B cell (primary cell): ENCODE data around the gene CEP55. TPM values are rescaled to one million over a fixed set of nuclear protein-coding genes. Genes with fewer than 3 reads are reported as not detected.

Experiments used
- ATAC-seq: fragments of 200-7000 bp; cut with Tn5 transposase; one replicate; pipeline ENCODE4 v1.10.0; 2021; ENCODE audit warnings: low read depth, mild to moderate bottlenecking, moderate number of reproducible peaks, moderate library complexity
- CTCF ChIA-PET: fragments of 350-600 bp; sonication (Branson Sonifier 250); formaldehyde crosslinking; loops from one replicate; lab custom pipeline; 2021; ENCODE audit warnings: antibody characterized with exemption, inconsistent platforms; lab: Charles Lee
- POLR2A ChIA-PET: fragments of 350-600 bp; sonication (Branson Sonifier 250); formaldehyde crosslinking; loops from one replicate; lab custom pipeline; 2021; ENCODE audit warnings: antibody characterized with exemption; lab: Charles Lee
- DNase-seq: peaks from one replicate; pipeline ENCODE4 v3.0.0; 2013
- H2AFZ ChIP-seq: 2 replicates; pipeline ENCODE4 v1.6.1; 2012; ENCODE audit warnings: mild to moderate bottlenecking, low read depth, low read length; ENCODE audit not compliant: insufficient read depth, poor library complexity, severe bottlenecking
- H3K27ac ChIP-seq, 2 donors: 1 replicate in 1 of 2; 2 replicates in 1 of 2; pipeline ENCODE4 v1.5.1; 2012 to 2013; ENCODE audit warnings: low read length in 2 of 2, mild to moderate bottlenecking in 2 of 2, moderate library complexity in 1 of 2
- H3K27me3 ChIP-seq, 4 experiments: fragments of 200-600 bp in 1 of 4; sonication (generic) in 1 of 4; replicated peaks in 1 of 4; 1 replicate in 2 of 4; 2 replicates in 2 of 4; pipeline versions ENCODE4 v1.6.1 to v1.7.0; 2013 to 2016; ENCODE audit warnings: low read length in 3 of 4, mild to moderate bottlenecking in 2 of 4, mixed read lengths in 1 of 4, moderate library complexity in 1 of 4; ENCODE audit not compliant: insufficient read depth in 4 of 4, control insufficient read depth in 3 of 4; ENCODE audit errors: control extremely low read depth in 1 of 4
- H3K36me3 ChIP-seq, 2 experiments: replicated peaks in 1 of 2; 1 replicate in 1 of 2; 2 replicates in 1 of 2; pipeline versions ENCODE4 v1.6.1 to v1.7.1; 2013; ENCODE audit warnings: low read length in 1 of 2; ENCODE audit not compliant: insufficient read depth in 2 of 2, control insufficient read depth in 1 of 2; ENCODE audit errors: control extremely low read depth in 1 of 2, extremely low read depth in 1 of 2
- H3K4me1 ChIP-seq, 2 donors: fragments of 200-600 bp in 1 of 2; sonication (generic) in 1 of 2; 1 replicate in 1 of 2; 2 replicates in 1 of 2; pipeline versions ENCODE4 v1.5.1 to v1.6.1; 2013 to 2017; ENCODE audit warnings: low read length in 2 of 2; ENCODE audit not compliant: control insufficient read depth in 2 of 2, insufficient read depth in 2 of 2
- H3K4me2 ChIP-seq: replicated peaks from 2 replicates; pipeline ENCODE3; 2012; ENCODE audit warnings: mild to moderate bottlenecking, low read depth, low read length; ENCODE audit not compliant: poor library complexity, severe bottlenecking
- H3K4me3 ChIP-seq, 5 experiments: fragments of 200-600 bp in 1 of 5; sonication (generic) in 1 of 5; 1 replicate in 3 of 5; 2 replicates in 2 of 5; pipeline versions ENCODE4 v1.5.1 to v1.7.0; 2011 to 2016; ENCODE audit warnings: low read length in 4 of 5, mild to moderate bottlenecking in 4 of 5, low read depth in 2 of 5, control low read depth in 1 of 5, moderate library complexity in 1 of 5; ENCODE audit not compliant: insufficient read depth in 1 of 5; ENCODE audit errors: control extremely low read depth in 1 of 5, extremely low read depth in 1 of 5
- H3K79me2 ChIP-seq: fragments of 200-600 bp; sonication (generic); one replicate; pipeline ENCODE4 v1.6.0; 2016; ENCODE audit warnings: low read length; ENCODE audit not compliant: control insufficient read depth, insufficient read depth
- H3K9ac ChIP-seq: fragments of 200-600 bp; sonication (generic); 2 replicates; pipeline ENCODE4 v1.6.1; 2017; ENCODE audit warnings: mild to moderate bottlenecking, low read length, moderate library complexity
- H3K9me3 ChIP-seq, 3 donors: one replicate each; pipeline versions ENCODE4 v1.6.1 to v1.7.1; 2013; ENCODE audit warnings: low read length in 2 of 3; ENCODE audit not compliant: control insufficient read depth in 2 of 3, insufficient read depth in 1 of 3; ENCODE audit errors: control extremely low read depth in 1 of 3
- H4K20me1 ChIP-seq: 2 replicates; pipeline ENCODE4 v1.6.0; 2012; ENCODE audit warnings: mild to moderate bottlenecking, low read length; ENCODE audit not compliant: insufficient read depth, control insufficient read depth, poor library complexity, severe bottlenecking
- H3K27ac Mint-ChIP-seq: one replicate; pipeline ENCODE4 v1.8.0; 2021; ENCODE audit warnings: mixed read lengths
- H3K27me3 Mint-ChIP-seq: one replicate; pipeline ENCODE4 v1.8.0; 2021; ENCODE audit warnings: mixed read lengths
- H3K4me1 Mint-ChIP-seq: one replicate; pipeline ENCODE4 v1.8.0; 2021; ENCODE audit warnings: mixed read lengths
- H3K4me3 Mint-ChIP-seq: one replicate; pipeline ENCODE4 v1.8.0; 2021; ENCODE audit warnings: mixed read lengths
- H3K9me3 Mint-ChIP-seq: one replicate; pipeline ENCODE4 v1.8.0; 2022; ENCODE audit warnings: mixed read lengths; ENCODE audit not compliant: insufficient read depth
- CTCF ChIP-seq: fragments of 200-600 bp; IDR thresholded peaks from one replicate; pipeline ENCODE4 v1.8.0; 2022; ENCODE audit warnings: antibody characterized with exemption, mild to moderate bottlenecking
- EZH2 ChIP-seq: IDR thresholded peaks from 2 replicates; pipeline ENCODE4 v1.6.1; 2012; ENCODE audit warnings: borderline replicate concordance, low read depth, mild to moderate bottlenecking, moderate library complexity, low read length; ENCODE audit not compliant: insufficient read depth, poor library complexity, severe bottlenecking
- WGBS: methylation state at CpG from one replicate; pipeline ENCODE4 v1.1.5; 2013; ENCODE audit warnings: missing lambda C conversion rate; ENCODE audit not compliant: insufficient coverage; 5-methylcytosine and 5-hydroxymethylcytosine counted together
- intact Hi-C: fragments of 100-400 bp; cut with micrococcal nuclease; formaldehyde crosslinking; loops from one replicate; pipeline ENCODE4 v1.10.0; 2022
- polyA plus RNA-seq: library from polyadenylated mRNA; depleted of rRNA; stranded (reverse); fragments of >200 nt; gene quantifications from 2 replicates; pipeline ENCODE4 v1.2.3, GENCODE V29; 2012
- total RNA-seq, 2 donors: library from RNA; stranded (reverse); fragments of 120-200 nt in 1 of 2; gene quantifications; 1 replicate in 1 of 2; 2 replicates in 1 of 2; pipeline versions ENCODE4 v1.2.3 to v1.2.4, GENCODE V29; 2013 to 2022

Gene CEP55
- total and polyA plus RNA-seq, 2 donors (not counting 1 experiment from before 2014, with no cell fraction given) = 0.12 to 0.27 TPM

- no peak overlapping the region for H3K9ac ChIP-seq
- WGBS = no CpG with 5 or more reads among the region's 1 CpG
Observed at GRCh38 chr10:93461807-93462178, 34.6 kb upstream of the CEP55 start.

GRCh38 chr10:93462371-93462770 is 34.0 kb upstream of the CEP55 start:
- intact Hi-C loops = no loop called here
- H3K36me3 ChIP-seq = no peaks in the 10 kb centered on the region
- H3K27me3 ChIP-seq = peaks cover 0 to 1% (median 0%) of the 10 kb centered on the region in 4 experiments
- DNase-seq = no peak
- peaks cover 4% of the 10 kb centered on the region for H3K9me3 Mint-ChIP-seq
- H3K27ac ChIP-seq = no peak overlapping the region
- ATAC-seq = no peak
- POLR2A ChIA-PET = no interaction called here
- H3K4me1 ChIP-seq = peaks cover 9 to 17% of the 10 kb centered on the region in 2 donors
- no peaks in the 10 kb centered on the region for H3K9me3 ChIP-seq
- no peak overlapping the region for H3K4me3 Mint-ChIP-seq
- no peaks in the 10 kb centered on the region for H3K79me2 ChIP-seq
- H3K4me1 Mint-ChIP-seq = peaks cover 23% of the 10 kb centered on the region
- no peak overlapping the region for H3K4me3 ChIP-seq
- CTCF ChIA-PET = interaction anchor here (1.1 to 1.9 kb wide), 2 partner anchors 20 to 86 kb away, joined by 4 to 13 read pairs; partner anchors contain the start of gene MYOF
- WGBS = 43% methylated on average over 2 of the region's 2 CpGs
- no peaks in the 10 kb centered on the region for H4K20me1 ChIP-seq
- no peak overlapping the region for H3K4me2 ChIP-seq
- no peak overlapping the region for H3K9ac ChIP-seq
- H2AFZ ChIP-seq = no peak overlapping the region
- H3K27me3 Mint-ChIP-seq = peaks cover 3% of the 10 kb centered on the region
- no peak overlapping the region for H3K27ac Mint-ChIP-seq
- TF ChIP-seq CTCF (no peak), EZH2 (no peak)

More at GRCh38 chr10:93461807-93462178, 34.6 kb upstream of the CEP55 start:
- DNase-seq (peak; percentile 14), ATAC-seq (peak; percentile 43)
- Histone ChIP-seq H3K4me1 (peaks cover 9 to 17% of the 10 kb centered on the region in 2 donors), H3K27me3 (peaks cover 0 to 3% (median 0%) of the 10 kb centered on the region in 4 experiments), H3K36me3 (no peaks in the 10 kb centered on the region), H3K9me3 (no peaks in the 10 kb centered on the region), H3K79me2 (no peaks in the 10 kb centered on the region), H3K4me2 (peak overlapping the region; percentile 14), H4K20me1 (no peaks in the 10 kb centered on the region), H3K27ac (no peak overlapping the region), H3K4me3 (no peak overlapping the region), H2AFZ (no peak overlapping the region)
- intact Hi-C loops = no loop called here
- H3K4me3 Mint-ChIP-seq = no peak overlapping the region
- CTCF ChIA-PET = interaction anchor here (1.9 kb wide), 1 partner anchor 21 kb away, joined by 13 read pairs; the partner anchor contains the start of gene MYOF
- peaks cover 4% of the 10 kb centered on the region for H3K9me3 Mint-ChIP-seq
- no peak overlapping the region for H3K27ac Mint-ChIP-seq
- POLR2A ChIA-PET = no interaction called here
- H3K27me3 Mint-ChIP-seq = peaks cover 3% of the 10 kb centered on the region
- TF ChIP-seq EZH2 = no peak
- TF ChIP-seq CTCF = no peak
- peaks cover 23% of the 10 kb centered on the region for H3K4me1 Mint-ChIP-seq
